OCI-LY7 (cell line): ENCODE measurements around the gene IGFALS. TPM values are rescaled to one million over a fixed set of nuclear protein-coding genes. Genes with fewer than 3 reads are reported as not detected.

Experiments used
- BruUV-seq: library from RNA; stranded (reverse); fragments of 400-500 nt; replicated peaks from 2 replicates; lab custom pipeline; 2021; lab: Mats Ljungman, UMichigan
- CTCF ChIA-PET: fragments of 300-600 bp; sonication (Branson Sonifier 250); formaldehyde crosslinking; loops from one replicate; lab custom pipeline; 2022; ENCODE audit warnings: antibody characterized with exemption; ENCODE audit not compliant: unreplicated experiment; lab: Charles Lee
- POLR2A ChIA-PET: fragments of 300-600 bp; sonication (Branson Sonifier 250); formaldehyde crosslinking; loops from one replicate; lab custom pipeline; 2022; ENCODE audit warnings: antibody characterized with exemption; lab: Charles Lee
- DNase-seq: peaks from one replicate; pipeline ENCODE4 v3.0.0-alpha.2; 2015; ENCODE audit warnings: low spot score
- H2AFZ ChIP-seq: fragments of 200-600 bp; sonication (generic), shearing (Covaris generic); 2 replicates; pipeline ENCODE4 v1.6.1; 2014; ENCODE audit warnings: mild to moderate bottlenecking, antibody characterized with exemption, low read length, moderate library complexity
- H3K27ac ChIP-seq: fragments of 200-600 bp; sonication (generic); 2 replicates; pipeline ENCODE4 v1.5.1; 2014; ENCODE audit warnings: mixed run types, low read depth, mild to moderate bottlenecking, moderate library complexity, low read length, inconsistent platforms; ENCODE audit not compliant: poor library complexity, severe bottlenecking
- H3K36me3 ChIP-seq: fragments of 200-600 bp; sonication (generic); 2 replicates; pipeline ENCODE4 v1.6.1; 2014; ENCODE audit warnings: mild to moderate bottlenecking, antibody characterized with exemption, low read length, moderate library complexity, mixed read lengths; ENCODE audit not compliant: insufficient read depth
- H3K4me1 ChIP-seq: fragments of 200-600 bp; sonication (generic); 2 replicates; pipeline ENCODE4 v1.5.1; 2014; ENCODE audit warnings: mild to moderate bottlenecking, low read length; ENCODE audit not compliant: insufficient read depth, poor library complexity, severe bottlenecking
- H3K4me2 ChIP-seq: fragments of 200-600 bp; sonication (generic); 2 replicates; pipeline ENCODE4 v1.6.1; 2014; ENCODE audit warnings: mild to moderate bottlenecking, low read length
- H3K4me3 ChIP-seq: fragments of 200-600 bp; sonication (generic); 2 replicates; pipeline ENCODE4 v1.5.1; 2014; ENCODE audit warnings: mild to moderate bottlenecking, low read depth, low read length; ENCODE audit not compliant: poor library complexity, severe bottlenecking
- H3K79me2 ChIP-seq: fragments of 200-600 bp; sonication (generic); 2 replicates; pipeline ENCODE4 v1.6.1; 2016; ENCODE audit warnings: low read depth, mild to moderate bottlenecking, low read length, moderate library complexity, mixed read lengths; ENCODE audit not compliant: insufficient read depth
- H3K9me2 ChIP-seq: fragments of 200-600 bp; sonication (generic); 2 replicates; pipeline ENCODE4 v1.6.1; 2016; ENCODE audit warnings: mild to moderate bottlenecking, low read length, mixed read lengths; ENCODE audit not compliant: insufficient read depth
- H3K9me3 ChIP-seq: fragments of 200-600 bp; sonication (generic); 2 replicates; pipeline ENCODE4 v1.6.1; 2014; ENCODE audit warnings: mild to moderate bottlenecking, mixed run types, low read length, mixed read lengths
- H4K20me1 ChIP-seq: fragments of 200-600 bp; sonication (generic); 2 replicates; pipeline ENCODE4 v1.6.1; 2014; ENCODE audit warnings: mild to moderate bottlenecking, antibody characterized with exemption, low read length, moderate library complexity, mixed read lengths; ENCODE audit not compliant: insufficient read depth
- EZH2phosphoT487 ChIP-seq: fragments of 200-600 bp; sonication (generic); IDR thresholded peaks from 2 replicates; pipeline ENCODE4 v1.6.1; 2018; ENCODE audit warnings: low read depth, borderline replicate concordance, mild to moderate bottlenecking, mixed run types, antibody characterized with exemption, low read length, moderate library complexity, mixed read lengths
- intact Hi-C: fragments of 100-400 bp; cut with micrococcal nuclease; formaldehyde crosslinking; loops from one replicate; pipeline ENCODE4 v1.10.0; 2022; ENCODE audit not compliant: unreplicated experiment
- total RNA-seq, 2 experiments: library from RNA; depleted of rRNA in 1 of 2; stranded (reverse); fragments of >200 nt in 1 of 2; shearing (Covaris generic) in 1 of 2; gene quantifications; 2 replicates each; pipeline ENCODE4 v1.2.3, GENCODE V29; 2014 to 2022
- TF ChIP-seq, protein P1 (sequence below): fragments of 200-600 bp; sonication (generic); conservative IDR thresholded peaks from 2 replicates; pipeline ENCODE4 v1.5.1; 2014; ENCODE audit warnings: mild to moderate bottlenecking, antibody characterized with exemption, low read length, moderate library complexity, mixed read lengths

Gene IGFALS
- total RNA-seq, 2 experiments from 2014 or later = 0.13 TPM; not detected in 1

DNA sequence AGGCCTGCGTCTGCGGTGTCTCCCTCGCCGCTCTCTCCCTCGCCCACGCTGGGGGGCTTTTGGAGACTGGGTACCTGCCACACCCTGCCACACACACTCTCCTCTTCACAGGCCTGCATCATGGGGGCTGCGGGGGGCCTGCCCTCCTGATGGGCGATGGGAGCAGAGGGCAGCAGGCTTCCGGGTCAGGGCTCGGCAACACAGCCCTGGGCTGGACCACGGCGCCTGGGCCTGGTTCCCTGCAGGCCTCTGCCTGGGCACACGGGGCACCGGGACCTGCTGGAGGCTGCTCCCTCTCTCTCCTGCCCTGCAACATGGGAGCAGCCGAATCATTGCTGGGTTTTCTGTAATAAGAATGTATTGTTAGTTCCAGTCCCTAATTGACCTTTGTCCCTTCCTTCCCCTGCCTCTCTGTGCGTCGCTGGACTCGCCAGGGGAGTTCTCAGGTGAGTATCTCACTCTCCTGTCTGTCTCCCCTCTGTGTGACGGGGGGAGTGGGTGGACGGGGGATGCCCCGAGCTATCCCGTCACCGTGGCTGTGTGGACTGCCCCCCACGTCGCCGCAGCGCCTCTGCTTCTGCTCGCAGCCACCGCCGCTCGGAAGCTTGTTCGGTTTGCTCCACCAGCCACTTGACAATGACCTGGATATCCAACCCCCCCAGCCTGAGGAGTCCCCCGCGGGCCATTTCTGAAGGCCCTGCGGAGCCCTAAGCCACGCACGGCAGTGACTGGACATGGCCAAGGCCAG is 35.6 kb downstream of the IGFALS start:
- Histone ChIP-seq H3K4me2 (no peak overlapping the region), H3K9me2 (no peaks in the 10 kb centered on the region), H3K9me3 (no peaks in the 10 kb centered on the region), H3K27ac (no peak overlapping the region), H4K20me1 (no peaks in the 10 kb centered on the region), H3K79me2 (no peaks in the 10 kb centered on the region), H3K4me1 (no peaks in the 10 kb centered on the region), H3K4me3 (no peak overlapping the region), H3K36me3 (peaks cover 17% of the 10 kb centered on the region), H2AFZ (no peak overlapping the region)
- POLR2A ChIA-PET = no interaction called here
- no peak for DNase-seq
- TF ChIP-seq EZH2phosphoT487 = no peak
- TF ChIP-seq, protein P1, sequence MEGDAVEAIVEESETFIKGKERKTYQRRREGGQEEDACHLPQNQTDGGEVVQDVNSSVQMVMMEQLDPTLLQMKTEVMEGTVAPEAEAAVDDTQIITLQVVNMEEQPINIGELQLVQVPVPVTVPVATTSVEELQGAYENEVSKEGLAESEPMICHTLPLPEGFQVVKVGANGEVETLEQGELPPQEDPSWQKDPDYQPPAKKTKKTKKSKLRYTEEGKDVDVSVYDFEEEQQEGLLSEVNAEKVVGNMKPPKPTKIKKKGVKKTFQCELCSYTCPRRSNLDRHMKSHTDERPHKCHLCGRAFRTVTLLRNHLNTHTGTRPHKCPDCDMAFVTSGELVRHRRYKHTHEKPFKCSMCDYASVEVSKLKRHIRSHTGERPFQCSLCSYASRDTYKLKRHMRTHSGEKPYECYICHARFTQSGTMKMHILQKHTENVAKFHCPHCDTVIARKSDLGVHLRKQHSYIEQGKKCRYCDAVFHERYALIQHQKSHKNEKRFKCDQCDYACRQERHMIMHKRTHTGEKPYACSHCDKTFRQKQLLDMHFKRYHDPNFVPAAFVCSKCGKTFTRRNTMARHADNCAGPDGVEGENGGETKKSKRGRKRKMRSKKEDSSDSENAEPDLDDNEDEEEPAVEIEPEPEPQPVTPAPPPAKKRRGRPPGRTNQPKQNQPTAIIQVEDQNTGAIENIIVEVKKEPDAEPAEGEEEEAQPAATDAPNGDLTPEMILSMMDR = no peak
- intact Hi-C loops = no loop called here
- no TSS peak for BruUV-seq
- CTCF ChIA-PET = no interaction called here

DNA sequence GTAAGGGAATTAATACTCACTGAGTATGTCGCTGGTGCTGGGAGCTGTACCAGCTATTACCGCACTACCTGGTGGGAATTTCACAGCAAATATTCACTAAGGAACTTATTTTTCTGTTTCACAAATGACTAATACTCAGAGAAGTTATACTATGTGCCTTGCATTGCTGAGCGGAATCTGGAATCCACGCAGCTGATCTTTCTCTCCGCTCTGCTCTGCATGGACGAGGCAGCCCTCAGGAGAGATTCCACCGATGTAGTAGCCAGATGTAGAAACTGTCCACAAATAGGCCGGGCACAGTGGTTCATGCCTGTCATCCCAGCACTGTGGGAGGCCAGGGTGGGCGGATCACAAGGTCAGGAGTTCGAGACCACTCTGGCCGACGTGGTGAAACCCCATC is 39.3 kb downstream of the IGFALS start:
- Histone ChIP-seq H3K9me3 (no peaks in the 10 kb centered on the region), H3K36me3 (peaks cover 32% of the 10 kb centered on the region), H3K4me3 (no peak overlapping the region), H2AFZ (no peak overlapping the region), H3K27ac (no peak overlapping the region), H3K4me1 (no peaks in the 10 kb centered on the region), H3K4me2 (no peak overlapping the region), H3K79me2 (no peaks in the 10 kb centered on the region), H3K9me2 (no peaks in the 10 kb centered on the region), H4K20me1 (no peaks in the 10 kb centered on the region)
- DNase-seq = no peak
- TF ChIP-seq, protein P1 = no peak
- TF ChIP-seq EZH2phosphoT487 = no peak
- ChIA-PET CTCF (no interaction called here), POLR2A (interaction anchor here (0.7 kb wide), 1 partner anchor 396 kb away, joined by 5 read pairs; no protein-coding TSS in a partner anchor)
- intact Hi-C loops = no loop called here
- BruUV-seq = no TSS peak

DNA sequence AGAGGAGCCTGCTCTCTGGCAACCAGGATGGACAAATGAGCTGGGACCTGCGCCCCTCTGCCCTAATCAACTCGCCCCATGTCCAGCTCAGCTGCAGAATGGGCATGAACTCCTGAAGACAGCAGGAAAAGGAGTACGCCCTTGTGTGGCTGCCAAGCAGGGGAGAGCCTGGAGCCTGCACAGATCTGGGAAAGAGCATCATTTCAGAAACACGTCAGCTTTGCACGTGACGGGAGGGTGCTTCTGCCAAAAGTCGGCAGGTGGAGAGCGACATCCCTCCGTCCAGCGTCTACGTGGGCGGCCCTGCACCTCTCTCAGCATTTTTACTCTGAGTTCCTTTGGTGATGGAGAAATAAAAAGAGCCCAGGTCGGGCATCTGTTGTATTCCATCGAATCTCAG is 40.7 kb downstream of the IGFALS start:
- no peaks in the 10 kb centered on the region for H4K20me1 ChIP-seq
- no peaks in the 10 kb centered on the region for H3K9me3 ChIP-seq
- ChIA-PET POLR2A (no interaction called here), CTCF (no interaction called here)
- intact Hi-C loops = no loop called here
- DNase-seq = no peak
- TF ChIP-seq EZH2phosphoT487 = no peak
- TF ChIP-seq, protein P1 = no peak
- H3K4me1 ChIP-seq = no peaks in the 10 kb centered on the region
- H3K27ac ChIP-seq = no peak overlapping the region
- H2AFZ ChIP-seq = no peak overlapping the region
- H3K79me2 ChIP-seq = no peaks in the 10 kb centered on the region
- H3K4me2 ChIP-seq = no peak overlapping the region
- peaks cover 43% of the 10 kb centered on the region for H3K36me3 ChIP-seq
- H3K9me2 ChIP-seq = no peaks in the 10 kb centered on the region
- H3K4me3 ChIP-seq = no peak overlapping the region
- BruUV-seq = no TSS peak
